ENCODE measurements around the gene HIPK4.

DNA sequence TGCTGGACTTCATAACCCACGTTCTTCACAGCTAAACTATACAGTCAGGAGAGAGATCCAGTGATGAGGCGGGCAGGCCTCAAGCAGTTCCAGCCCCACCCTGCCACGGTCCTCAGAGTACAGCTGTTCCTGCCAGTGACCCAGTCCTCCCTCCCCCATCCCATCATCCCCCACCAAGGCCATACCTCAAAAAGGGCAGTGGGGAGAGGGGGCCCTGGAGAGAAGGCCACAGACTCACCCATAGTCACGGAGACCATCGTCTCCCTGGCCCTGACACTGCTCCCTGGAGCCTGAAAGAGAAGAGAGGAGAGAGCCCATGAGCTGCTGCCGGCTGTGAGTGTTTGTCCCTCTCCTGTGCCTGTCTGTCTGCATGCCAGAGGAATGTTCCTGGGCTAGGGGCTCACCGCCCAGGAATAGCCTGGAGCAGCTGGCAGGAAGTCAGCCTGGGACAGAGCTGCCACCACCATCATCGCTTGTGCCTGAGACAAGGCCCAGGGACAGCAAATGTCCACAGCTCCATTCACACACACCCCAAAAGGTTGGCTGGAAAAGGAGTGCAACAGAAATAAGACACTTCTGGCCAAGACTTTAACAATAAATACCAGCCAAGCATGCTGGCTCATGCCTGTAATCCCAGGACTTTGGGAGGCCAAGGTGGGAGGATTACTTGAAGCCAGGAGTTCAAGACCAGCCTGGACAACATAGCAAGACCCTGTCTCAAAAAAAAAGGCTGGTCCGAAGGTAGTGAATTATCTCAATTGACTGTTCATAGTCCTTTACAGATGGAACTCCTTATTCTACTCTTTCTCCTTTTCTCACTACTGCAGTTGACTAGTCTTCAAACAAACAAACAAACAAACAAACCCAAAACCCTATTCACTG is 48.1 kb downstream of the HIPK4 start:
- TF ChIP-seq POLR2AphosphoS5 (IDR thresholded peaks at IDR 0.05; ENCODE audit: low read depth, low read length) (no peak), GTF2F1 (IDR thresholded peaks at IDR 0.05; ENCODE audit: borderline replicate concordance, low read depth, low read length) (no peak), TBP (IDR thresholded peaks at IDR 0.05; ENCODE audit: low read depth, low read length) (no peak), RXRA (IDR thresholded peaks at IDR 0.05; ENCODE audit: insufficient read depth, low read depth, low read length) (no peak), SUZ12 (IDR thresholded peaks at IDR 0.05; ENCODE audit: low read length) (no peak), POLR2A (IDR thresholded peaks at IDR 0.05; ENCODE audit: control extremely low read depth in 1 of 2, low read depth in 2 of 2, low read length in 2 of 2) (no peak), CREB1 (IDR thresholded peaks at IDR 0.05) (no peak), EZH2 (IDR thresholded peaks at IDR 0.05; ENCODE audit: low read depth, low read length, severe bottlenecking) (no peak), SIN3A (conservative IDR thresholded peaks at IDR 0.05 in 1 of 2, IDR thresholded peaks at IDR 0.05 in 1 of 2; ENCODE audit: low read depth in 1 of 2, low read length in 2 of 2) (no peak), RAD21 (IDR thresholded peaks at IDR 0.05 in 1 of 2, conservative IDR thresholded peaks at IDR 0.05 in 1 of 2; ENCODE audit: low read depth in 2 of 2, low read length in 2 of 2) (no peak), EGR1 (IDR thresholded peaks at IDR 0.05; ENCODE audit: borderline replicate concordance, low read depth, low read length) (no peak), YY1 (IDR thresholded peaks at IDR 0.05; ENCODE audit: low read depth, low read length) (no peak), CBX5 (IDR thresholded peaks at IDR 0.05; ENCODE audit: low read depth, low read length) (no peak)
- TF ChIP-seq, protein P1, sequence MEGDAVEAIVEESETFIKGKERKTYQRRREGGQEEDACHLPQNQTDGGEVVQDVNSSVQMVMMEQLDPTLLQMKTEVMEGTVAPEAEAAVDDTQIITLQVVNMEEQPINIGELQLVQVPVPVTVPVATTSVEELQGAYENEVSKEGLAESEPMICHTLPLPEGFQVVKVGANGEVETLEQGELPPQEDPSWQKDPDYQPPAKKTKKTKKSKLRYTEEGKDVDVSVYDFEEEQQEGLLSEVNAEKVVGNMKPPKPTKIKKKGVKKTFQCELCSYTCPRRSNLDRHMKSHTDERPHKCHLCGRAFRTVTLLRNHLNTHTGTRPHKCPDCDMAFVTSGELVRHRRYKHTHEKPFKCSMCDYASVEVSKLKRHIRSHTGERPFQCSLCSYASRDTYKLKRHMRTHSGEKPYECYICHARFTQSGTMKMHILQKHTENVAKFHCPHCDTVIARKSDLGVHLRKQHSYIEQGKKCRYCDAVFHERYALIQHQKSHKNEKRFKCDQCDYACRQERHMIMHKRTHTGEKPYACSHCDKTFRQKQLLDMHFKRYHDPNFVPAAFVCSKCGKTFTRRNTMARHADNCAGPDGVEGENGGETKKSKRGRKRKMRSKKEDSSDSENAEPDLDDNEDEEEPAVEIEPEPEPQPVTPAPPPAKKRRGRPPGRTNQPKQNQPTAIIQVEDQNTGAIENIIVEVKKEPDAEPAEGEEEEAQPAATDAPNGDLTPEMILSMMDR (IDR thresholded peaks at IDR 0.05; ENCODE audit: control extremely low read depth in 1 of 3, insufficient read depth in 1 of 3, low read depth in 1 of 3, low read length in 3 of 3) = no peak

Data from H1 (cell line).